Mucosa of gallbladder (tissue), 1 donor: ENCODE results near the gene CYP4A22. TPM values are rescaled to one million over a fixed set of nuclear protein-coding genes. Genes with fewer than 3 reads are reported as not detected.
"Not testable (repeated sequence)": the region's sequence is repeated elsewhere in the genome, so short reads cannot be mapped to it uniquely, and the experiment has no call there.

Experiments
- DNase-seq: peaks from one replicate; pipeline ENCODE4 v3.0.0-alpha.2; 2020; ENCODE audit warnings: low spot score
- total RNA-seq: library from RNA; stranded (reverse); gene quantifications from one replicate; pipeline ENCODE4 v1.2.1, GENCODE V29; 2021
- donor health status: DM: no; HTN: no; CAD: no.

Gene CYP4A22
- total RNA-seq, 1 donor from 2014 or later: 0.86 TPM

DNA sequence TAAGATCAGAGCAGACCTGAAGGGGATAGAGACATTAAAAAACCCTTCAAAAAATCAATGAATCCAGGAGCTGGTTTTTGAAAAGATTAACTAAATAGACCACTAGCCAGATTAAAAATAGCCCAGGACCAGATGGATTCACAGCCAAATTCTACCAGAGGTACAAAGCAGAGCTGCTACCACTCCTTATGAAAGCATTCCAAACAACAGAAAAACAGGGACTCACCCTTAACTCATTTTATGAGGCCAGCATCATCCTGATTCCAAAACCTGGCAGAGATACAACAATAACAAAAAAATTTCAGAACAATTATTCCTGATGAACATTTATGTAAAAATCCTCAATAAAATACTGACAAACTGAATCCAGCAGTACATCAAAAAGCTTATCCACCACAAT lies 19.2 kb downstream of the CYP4A22 start:
- DNase-seq: not testable (repeated sequence)

DNA sequence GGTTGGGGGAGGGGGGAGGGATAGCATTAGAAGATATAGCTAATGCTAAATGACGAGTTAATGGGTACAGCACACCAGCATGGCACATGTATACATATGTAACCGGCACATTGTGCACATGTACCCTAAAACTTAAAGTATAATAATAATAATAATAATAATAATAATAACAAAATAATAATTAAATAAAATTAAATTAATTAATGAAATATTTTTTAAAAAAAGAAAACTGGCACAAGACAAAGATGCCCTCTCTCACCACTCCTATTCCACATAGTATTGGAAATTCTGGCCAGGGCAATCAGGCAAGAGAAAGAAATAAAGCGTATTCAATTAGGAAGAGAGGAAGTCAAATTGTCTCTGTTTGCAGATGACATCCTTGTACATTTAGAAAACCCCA lies 20.7 kb downstream of the CYP4A22 start:
- DNase-seq: not testable (repeated sequence)

- DNase-seq: no peak
Observed at GRCh38 chr1:47160716-47161115, 23.5 kb downstream of the CYP4A22 start.

- no peak for DNase-seq
Observed at GRCh38 chr1:47161298-47162040, 24.2 kb downstream of the CYP4A22 start.

DNA sequence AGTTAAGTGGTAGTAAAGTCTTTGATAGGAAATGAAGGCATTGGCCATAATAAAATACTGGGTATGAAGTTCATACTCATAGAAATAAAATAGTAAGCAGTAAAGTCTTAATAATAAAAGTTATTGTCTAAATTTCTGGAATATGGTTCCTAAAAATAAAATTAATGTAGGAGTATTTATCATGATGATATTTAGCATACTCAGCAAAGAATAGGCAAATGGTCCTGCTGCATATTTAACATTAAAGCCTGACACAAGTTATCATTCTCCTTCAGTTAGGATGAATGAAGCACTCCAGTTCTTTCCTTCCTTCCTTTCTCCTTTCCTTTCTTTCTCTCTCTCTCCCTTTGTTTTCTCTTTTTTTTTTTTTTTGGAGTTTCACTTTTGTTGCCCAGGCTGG lies 27.3 kb downstream of the CYP4A22 start:
- DNase-seq: no peak

DNA sequence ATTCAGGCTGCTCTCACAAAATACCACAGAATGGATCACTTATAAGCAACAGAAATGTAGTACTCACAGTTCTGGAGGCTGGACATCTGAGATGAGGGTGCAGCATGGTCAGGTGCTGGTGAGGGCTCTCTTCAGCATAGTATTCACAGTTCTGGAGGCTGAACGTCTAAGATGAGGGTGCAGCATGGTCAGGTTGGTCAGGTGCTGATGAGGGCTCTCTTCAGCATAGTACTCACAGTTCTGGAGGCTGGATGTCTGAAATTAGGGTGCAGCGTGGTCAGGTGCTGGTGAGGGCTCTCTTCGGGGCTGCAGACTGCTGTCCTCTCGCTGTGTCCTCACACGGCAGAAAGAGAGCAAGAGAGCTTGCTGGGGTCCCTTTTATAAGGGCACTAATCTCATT lies 35.5 kb downstream of the CYP4A22 start:
- DNase-seq: no peak

GRCh38 chr1:47174656-47175020 lies 37.4 kb downstream of the CYP4A22 start:
- no peak for DNase-seq

GRCh38 chr1:47175227-47175934 lies 38.1 kb downstream of the CYP4A22 start:
- peak; percentile 67 for DNase-seq

DNA sequence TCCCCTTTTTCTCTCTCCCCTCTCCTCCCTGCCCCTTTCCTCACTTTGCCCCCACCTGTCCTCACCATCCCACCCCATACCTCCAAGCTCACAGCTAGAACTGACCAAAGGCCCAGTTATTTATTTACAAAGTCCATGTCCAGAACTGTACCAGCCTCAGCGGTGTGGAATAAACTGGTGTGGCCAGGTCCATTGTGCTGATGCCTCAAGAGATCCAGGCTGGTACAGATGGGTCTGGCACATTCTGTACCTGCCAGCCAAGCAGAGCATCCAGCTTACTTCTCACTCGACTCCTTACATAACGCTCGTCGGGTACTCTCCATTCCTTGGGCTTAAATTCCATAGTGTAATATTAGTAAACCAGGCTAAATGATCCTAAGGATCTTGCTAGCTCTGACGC lies 40.8 kb downstream of the CYP4A22 start:
- DNase-seq: no peak

GRCh38 chr1:47178654-47179016 lies 41.4 kb downstream of the CYP4A22 start:
- no peak for DNase-seq

DNA sequence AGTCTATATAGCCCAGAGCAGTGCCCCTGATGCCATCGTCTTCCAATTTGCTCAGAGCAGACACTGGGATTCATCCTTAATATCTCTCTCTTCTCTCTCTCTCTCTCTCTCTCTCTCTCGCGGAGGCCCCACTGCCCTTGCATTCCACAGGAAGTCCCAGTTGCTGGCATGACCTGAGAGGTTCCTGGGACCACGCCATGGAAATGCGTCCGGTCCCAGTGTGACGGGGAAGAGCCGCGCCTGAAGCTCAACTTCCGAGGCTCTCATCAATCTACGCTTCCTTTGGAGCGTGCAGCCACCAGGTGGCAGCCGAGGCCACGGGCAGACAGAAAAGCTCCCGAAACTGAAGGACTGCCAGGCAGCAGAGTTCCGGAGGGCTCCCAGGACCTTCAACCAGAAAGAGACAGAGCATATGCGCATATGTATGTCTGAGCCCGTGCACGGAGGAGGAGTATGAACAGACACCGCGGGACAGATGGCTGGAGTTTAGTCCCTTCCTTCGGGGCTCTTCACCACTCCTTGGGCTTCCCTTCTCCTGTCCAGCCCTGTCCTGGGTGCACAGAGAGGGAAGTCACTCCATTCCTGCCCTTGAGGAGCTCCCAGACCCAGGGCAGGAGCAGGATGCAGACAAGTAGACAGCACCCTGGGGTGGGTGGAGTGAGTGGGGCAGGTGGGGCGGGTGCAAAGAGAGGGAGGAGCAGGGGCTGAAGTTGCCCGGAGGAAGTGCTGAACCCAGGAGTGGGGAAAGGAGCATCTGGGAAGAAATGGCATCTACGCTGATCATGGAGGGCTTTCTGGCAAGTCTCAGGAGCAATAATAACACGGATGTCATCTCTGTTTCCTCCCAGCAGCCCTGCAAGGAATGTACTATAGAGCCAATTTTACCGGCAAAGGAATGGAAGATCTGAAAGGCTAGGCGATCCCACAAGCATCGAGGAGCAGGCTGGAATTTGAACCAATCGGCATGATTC lies 42.1 kb downstream of the CYP4A22 start:
- DNase-seq: peak; percentile 91

- no peak for DNase-seq
Observed at GRCh38 chr1:47179988-47180563, 42.8 kb downstream of the CYP4A22 start.

- no peak for DNase-seq
Observed at GRCh38 chr1:47180603-47181094, 43.4 kb downstream of the CYP4A22 start.

DNA sequence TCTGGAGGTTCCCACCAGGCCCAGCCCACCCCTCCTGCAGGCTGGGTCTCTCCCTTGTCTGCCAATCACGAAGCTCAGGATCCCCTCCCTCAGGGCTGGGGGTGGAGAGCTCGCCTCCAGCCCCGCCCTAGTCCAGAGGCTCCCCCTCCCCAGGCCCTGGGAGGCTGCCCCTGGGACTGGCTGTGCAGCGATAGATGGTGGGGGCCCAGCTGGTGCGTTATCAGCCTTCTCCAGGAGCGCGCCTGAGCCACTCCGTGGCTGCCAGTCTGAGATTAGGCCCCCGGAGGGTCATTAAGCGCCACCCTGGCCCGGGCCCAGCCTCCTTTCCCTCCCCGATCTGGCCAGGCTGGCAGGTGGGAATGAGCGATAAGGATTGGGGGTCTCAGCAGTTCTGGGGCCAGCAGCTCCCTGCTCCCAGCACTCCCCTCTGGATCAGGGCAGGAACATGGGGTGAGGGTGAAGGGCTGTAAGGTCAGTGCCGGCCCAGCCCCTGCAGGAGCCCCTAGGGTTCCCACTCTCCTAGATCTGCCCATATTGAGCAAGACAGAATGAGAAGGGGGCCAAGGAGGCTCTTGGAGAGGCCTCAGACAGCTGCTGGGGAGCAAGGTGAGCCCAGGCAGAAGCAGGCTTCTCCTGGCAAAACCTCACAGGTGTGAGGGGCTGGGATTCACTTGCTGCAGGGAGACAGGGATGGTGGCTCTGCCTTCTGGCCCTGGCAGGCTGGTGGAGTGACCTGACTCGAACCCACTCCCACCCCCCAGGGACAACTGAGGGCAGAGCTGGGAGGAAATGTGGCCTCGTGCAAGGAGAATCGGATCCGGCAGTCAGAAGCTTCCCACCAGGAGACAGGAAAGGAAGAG lies 44.1 kb downstream of the CYP4A22 start:
- no peak for DNase-seq

GRCh38 chr1:47181955-47182675 lies 44.9 kb downstream of the CYP4A22 start:
- peak; percentile 51 for DNase-seq

GRCh38 chr1:47182676-47183235 lies 45.5 kb downstream of the CYP4A22 start:
- DNase-seq: no peak

DNA sequence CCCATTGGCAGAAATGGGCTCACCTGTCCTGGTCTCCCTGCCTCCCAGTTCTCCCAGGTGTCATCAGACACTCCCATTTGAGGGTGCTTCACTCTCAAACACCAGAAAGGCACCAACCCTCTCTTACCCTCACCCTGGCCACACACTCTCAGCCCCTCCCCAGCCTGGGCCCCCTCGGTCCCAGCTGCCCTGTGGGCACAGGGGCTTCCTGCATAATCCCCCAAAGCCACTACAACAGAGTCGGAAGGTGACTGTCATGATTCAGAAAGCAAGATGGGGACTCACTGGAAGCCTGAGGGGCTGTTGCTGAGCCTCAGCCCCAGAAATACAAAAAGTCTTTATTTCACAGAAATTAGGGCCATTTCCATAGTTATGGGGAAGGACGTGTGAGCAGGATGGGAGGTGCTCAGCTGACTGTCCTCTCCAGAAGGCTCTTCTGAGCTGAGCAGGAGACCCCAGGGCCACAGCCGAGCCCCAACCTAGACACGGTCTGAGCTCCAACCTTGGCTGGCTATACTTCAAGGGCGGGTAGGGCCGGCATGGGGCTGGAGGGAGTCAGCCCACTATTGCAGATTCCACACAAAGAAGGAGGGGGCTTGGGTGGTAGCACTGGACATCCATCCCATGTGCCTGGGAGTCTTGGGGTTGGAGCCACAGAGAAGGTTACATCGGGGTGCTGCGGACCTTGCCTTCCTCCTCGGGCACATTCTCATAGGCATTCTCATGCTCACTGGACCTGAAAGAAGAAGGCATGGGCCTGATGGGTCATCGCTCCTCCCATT lies 46.3 kb downstream of the CYP4A22 start:
- no peak for DNase-seq

DNA sequence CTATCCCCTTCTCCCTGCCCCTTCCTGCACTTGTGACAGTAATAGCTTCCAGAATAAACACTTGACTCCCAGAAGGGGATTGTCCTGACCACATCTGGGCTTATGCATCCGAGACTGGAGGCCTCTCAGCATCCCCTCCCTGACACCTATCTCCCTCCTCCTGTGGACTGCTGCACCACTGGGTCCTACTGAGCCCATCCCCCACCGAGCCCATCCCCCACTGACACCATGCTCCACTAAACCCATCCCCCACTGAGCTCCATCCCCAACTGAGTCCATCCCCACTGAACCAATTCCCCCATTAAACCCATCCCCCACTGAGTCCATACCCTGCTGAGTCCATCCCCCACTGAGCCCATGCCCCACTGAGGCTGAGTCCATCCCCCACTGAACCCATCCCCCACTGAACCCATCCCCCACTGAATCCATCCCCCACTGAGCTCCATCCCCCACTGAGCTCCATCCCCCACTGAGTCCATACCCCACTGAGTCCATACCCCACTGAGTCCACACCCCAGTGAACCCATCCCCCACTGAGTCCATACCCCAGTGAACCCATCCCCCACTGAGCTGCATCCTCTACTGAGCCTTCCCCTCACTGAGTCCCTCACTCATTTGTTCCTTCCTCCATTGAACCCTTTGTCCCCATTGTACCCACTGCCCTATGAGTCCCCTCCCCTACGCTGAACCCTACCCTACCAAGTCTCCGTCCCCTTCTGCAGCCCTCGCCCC lies 47.0 kb downstream of the CYP4A22 start:
- DNase-seq: no peak
